Transverse colon (tissue), 4 donors: Measurements from ENCODE around the gene KCNAB2.

ENCODE experiments used
- CTCF ChIP-seq, 5 experiments: fragments of 200-600 bp in 3 of 5; fragments of 450-650 bp in 2 of 5; sonication (generic) in 3 of 5; IDR thresholded peaks; 1 replicate in 2 of 5; 2 replicates in 3 of 5; pipeline ENCODE4 v1.5.1; 2016 to 2017; ENCODE audit warnings: antibody characterized with exemption in 5 of 5, inconsistent platforms in 3 of 5, mild to moderate bottlenecking in 2 of 5, moderate library complexity in 1 of 5
- POLR2AphosphoS5 ChIP-seq, 3 donors: sonication (generic); formaldehyde crosslinking; IDR thresholded peaks; one replicate each; pipeline ENCODE4 v1.6.1; 2016; ENCODE audit warnings: antibody characterized with exemption in 3 of 3

GRCh38 chr1:6034750-6035096 lies 11.0 kb upstream of the KCNAB2 start:
- no peak for TF ChIP-seq CTCF (IDR thresholded peaks at IDR 0.05)
- TF ChIP-seq POLR2AphosphoS5 (IDR thresholded peaks at IDR 0.05): no peak
